Ectodermal cell (in vitro differentiated cells): ENCODE results near the gene MAGI1.

Experiments used
- H3K27ac ChIP-seq: 2 replicates; pipeline ENCODE4 v1.7.0; 2013; ENCODE audit warnings: mild to moderate bottlenecking, low read depth, low read length; ENCODE audit not compliant: insufficient read depth, poor library complexity, severe bottlenecking
- H3K27me3 ChIP-seq: 2 replicates; pipeline ENCODE4 v1.7.0; 2013; ENCODE audit warnings: mild to moderate bottlenecking, low read length; ENCODE audit not compliant: insufficient read depth, control insufficient read depth, poor library complexity, severe bottlenecking
- H3K36me3 ChIP-seq: one replicate; pipeline ENCODE4 v1.7.0; 2013; ENCODE audit warnings: low read length; ENCODE audit not compliant: control insufficient read depth, insufficient read depth
- H3K4me1 ChIP-seq: one replicate; pipeline ENCODE4 v1.7.0; 2013; ENCODE audit warnings: low read length; ENCODE audit not compliant: control insufficient read depth, insufficient read depth
- H3K4me3 ChIP-seq: 2 replicates; pipeline ENCODE4 v1.7.0; 2013; ENCODE audit warnings: low read depth, low read length, control low read depth; ENCODE audit not compliant: insufficient read depth
- H3K9me3 ChIP-seq: 2 replicates; pipeline ENCODE4 v1.7.0; 2013; ENCODE audit warnings: mild to moderate bottlenecking, low read length, moderate library complexity; ENCODE audit not compliant: control insufficient read depth
- WGBS, 2 experiments: methylation state at CpG; one replicate each; pipeline ENCODE4 v1.1.7; 2013; ENCODE audit warnings: missing lambda C conversion rate in 2 of 2; 5-methylcytosine and 5-hydroxymethylcytosine counted together

MAGI1 gene

DNA sequence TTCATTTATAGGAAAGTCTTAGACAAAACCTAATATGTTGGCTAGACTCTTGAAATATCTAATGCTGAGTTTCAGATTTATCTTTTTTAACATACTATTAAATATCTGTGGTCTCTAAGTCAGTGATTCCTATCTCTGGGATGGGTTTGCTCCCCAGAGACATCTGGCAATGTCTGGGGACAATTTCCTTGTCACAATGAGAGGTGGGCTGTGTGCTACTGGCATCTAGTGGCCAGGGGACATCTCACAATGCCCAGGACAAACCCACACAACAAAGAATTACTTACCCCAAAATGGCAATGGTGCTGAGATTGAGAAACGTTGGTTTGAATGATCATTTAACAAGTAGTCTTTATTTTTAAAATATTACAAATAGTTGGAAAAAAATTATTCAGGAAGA is 602.1 kb downstream of the MAGI1 start:
- WGBS, 2 experiments: no CpG with 5 or more reads among the region's 1 CpG
- Histone ChIP-seq H3K27me3 (no peaks in the 10 kb centered on the region), H3K9me3 (no peaks in the 10 kb centered on the region), H3K4me3 (no peak overlapping the region), H3K4me1 (no peaks in the 10 kb centered on the region), H3K36me3 (peaks cover 8% of the 10 kb centered on the region), H3K27ac (no peak overlapping the region)

- no peaks in the 10 kb centered on the region for H3K4me1 ChIP-seq
- H3K27ac ChIP-seq: no peak overlapping the region
- H3K9me3 ChIP-seq: no peaks in the 10 kb centered on the region
- H3K27me3 ChIP-seq: no peaks in the 10 kb centered on the region
- H3K36me3 ChIP-seq: peaks cover 11% of the 10 kb centered on the region
- 96 to 99% methylated on average over 5 of the region's 5 CpGs for WGBS, 2 experiments
- H3K4me3 ChIP-seq: no peak overlapping the region
These were observed 605.2 kb downstream of the MAGI1 start for GRCh38 chr3:65433480-65433879.

GRCh38 chr3:65432388-65433003 is 606.2 kb downstream of the MAGI1 start:
- Histone ChIP-seq H3K27ac (no peak overlapping the region), H3K4me3 (no peak overlapping the region), H3K36me3 (peaks cover 12% of the 10 kb centered on the region), H3K9me3 (no peaks in the 10 kb centered on the region), H3K4me1 (no peaks in the 10 kb centered on the region), H3K27me3 (no peaks in the 10 kb centered on the region)
- 96% methylated on average over 6 of the region's 6 CpGs for WGBS, 2 experiments

DNA sequence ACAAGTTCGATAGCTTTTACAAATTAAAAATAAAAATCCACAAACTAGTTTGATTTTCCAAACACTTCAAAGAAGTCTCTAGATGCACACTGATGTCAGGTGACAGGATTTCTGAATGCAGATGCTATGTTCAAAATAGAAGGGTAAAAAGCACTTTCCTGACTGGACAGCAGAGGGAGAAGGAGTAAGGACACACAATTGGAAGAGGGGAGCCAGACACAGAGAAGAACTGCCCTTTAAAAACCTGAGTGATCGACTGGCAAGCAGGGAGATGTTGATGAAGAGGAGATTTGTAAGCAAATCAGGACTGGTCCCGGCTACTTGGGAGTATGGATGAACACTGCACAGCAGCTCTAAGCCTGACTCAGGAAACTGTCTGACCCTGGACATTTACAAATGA is 612.8 kb downstream of the MAGI1 start:
- no peak overlapping the region for H3K27ac ChIP-seq
- H3K4me1 ChIP-seq: no peaks in the 10 kb centered on the region
- no peaks in the 10 kb centered on the region for H3K9me3 ChIP-seq
- no peak overlapping the region for H3K4me3 ChIP-seq
- H3K36me3 ChIP-seq: peaks cover 14% of the 10 kb centered on the region
- WGBS, 2 experiments: 86 to 92% methylated on average over 2 to 3 of the region's 3 CpGs
- H3K27me3 ChIP-seq: no peaks in the 10 kb centered on the region

DNA sequence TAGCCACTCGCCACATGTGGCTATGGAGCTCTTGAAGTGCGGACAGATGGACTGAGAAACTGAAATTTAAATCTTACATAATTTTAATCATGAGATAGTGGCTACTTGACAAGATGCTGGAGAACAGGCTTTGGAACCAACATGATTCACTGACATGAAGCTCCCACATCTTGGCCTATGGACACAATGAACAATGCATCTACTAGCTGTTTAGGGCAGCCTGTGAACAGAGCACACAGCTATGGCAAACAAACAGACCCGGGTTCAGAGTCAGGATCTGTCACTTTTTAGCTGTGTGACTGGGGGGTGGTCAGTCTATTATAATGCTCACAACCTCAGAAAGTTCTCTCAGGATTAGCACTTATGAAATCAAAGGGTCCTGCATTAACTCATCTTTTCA is 616.6 kb downstream of the MAGI1 start:
- no peak overlapping the region for H3K27ac ChIP-seq
- H3K27me3 ChIP-seq: no peaks in the 10 kb centered on the region
- 80 to 86% methylated on average over 1 to 3 of the region's 3 CpGs for WGBS, 2 experiments
- H3K36me3 ChIP-seq: no peaks in the 10 kb centered on the region
- H3K4me1 ChIP-seq: no peaks in the 10 kb centered on the region
- no peaks in the 10 kb centered on the region for H3K9me3 ChIP-seq
- no peak overlapping the region for H3K4me3 ChIP-seq

DNA sequence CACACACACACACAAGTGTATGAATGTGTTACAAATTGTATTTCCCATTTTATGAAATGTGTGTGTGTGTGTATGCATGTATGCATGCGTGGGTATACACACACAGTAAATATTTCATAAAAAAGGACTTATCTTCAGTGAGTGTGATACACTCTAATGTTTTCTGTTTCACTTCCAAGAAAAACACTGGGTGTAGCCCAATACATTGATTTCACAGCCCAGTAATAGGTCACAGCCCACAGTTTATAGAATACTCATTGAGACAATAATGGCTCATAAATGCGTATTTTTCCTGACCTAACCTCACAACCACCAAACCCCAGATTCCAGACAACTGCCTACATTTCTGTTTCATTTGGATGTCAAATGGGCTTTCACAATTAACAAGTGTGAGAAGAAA is 619.5 kb downstream of the MAGI1 start:
- H3K27me3 ChIP-seq: no peaks in the 10 kb centered on the region
- 84 to 91% methylated on average over 1 to 2 of the region's 2 CpGs for WGBS, 2 experiments
- no peak overlapping the region for H3K4me3 ChIP-seq
- no peak overlapping the region for H3K27ac ChIP-seq
- H3K9me3 ChIP-seq: no peaks in the 10 kb centered on the region
- no peaks in the 10 kb centered on the region for H3K4me1 ChIP-seq
- H3K36me3 ChIP-seq: no peaks in the 10 kb centered on the region

DNA sequence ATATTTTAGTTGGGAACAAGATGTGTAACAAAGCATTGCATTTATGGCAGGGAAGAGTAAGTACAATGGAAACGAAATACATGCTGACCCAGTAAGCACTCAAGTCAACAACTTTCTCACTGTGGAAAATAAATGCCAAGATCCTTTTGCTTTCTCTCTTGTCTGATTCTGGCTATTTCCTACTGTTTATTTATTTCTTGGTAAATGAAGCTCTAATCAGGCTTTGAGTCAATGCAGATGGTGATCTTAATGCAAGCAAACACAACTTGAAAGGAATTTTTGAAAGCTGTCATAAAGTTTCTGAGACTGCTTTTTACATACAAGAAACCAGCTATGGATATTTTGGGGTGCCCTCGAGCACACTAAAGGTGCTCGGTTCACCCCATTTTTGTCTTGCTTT is 624.8 kb downstream of the MAGI1 start:
- WGBS, 2 experiments: 93 to 100% methylated on average over 3 of the region's 3 CpGs
- peaks cover 4% of the 10 kb centered on the region for H3K4me1 ChIP-seq
- H3K9me3 ChIP-seq: no peaks in the 10 kb centered on the region
- H3K27ac ChIP-seq: no peak overlapping the region
- H3K36me3 ChIP-seq: no peaks in the 10 kb centered on the region
- H3K27me3 ChIP-seq: no peaks in the 10 kb centered on the region
- no peak overlapping the region for H3K4me3 ChIP-seq

- Histone ChIP-seq H3K27ac (no peak overlapping the region), H3K4me1 (peaks cover 4% of the 10 kb centered on the region), H3K4me3 (no peak overlapping the region), H3K36me3 (no peaks in the 10 kb centered on the region), H3K27me3 (no peaks in the 10 kb centered on the region), H3K9me3 (no peaks in the 10 kb centered on the region)
- 79 to 96% methylated on average over 2 of the region's 2 CpGs for WGBS, 2 experiments
These were observed 626.1 kb downstream of the MAGI1 start for GRCh38 chr3:65412588-65412987.

- 50 to 65% methylated on average over 2 to 3 of the region's 3 CpGs for WGBS, 2 experiments
- Histone ChIP-seq H3K27ac (no peak overlapping the region), H3K27me3 (no peaks in the 10 kb centered on the region), H3K4me3 (no peak overlapping the region), H3K4me1 (peaks cover 4% of the 10 kb centered on the region), H3K36me3 (no peaks in the 10 kb centered on the region), H3K9me3 (no peaks in the 10 kb centered on the region)
These were observed 627.4 kb downstream of the MAGI1 start for GRCh38 chr3:65411367-65411766.

GRCh38 chr3:65409176-65409569 is 629.5 kb downstream of the MAGI1 start:
- 81 to 83% methylated on average over 3 of the region's 3 CpGs for WGBS, 2 experiments
- no peaks in the 10 kb centered on the region for H3K9me3 ChIP-seq
- no peak overlapping the region for H3K27ac ChIP-seq
- H3K4me1 ChIP-seq: peaks cover 4% of the 10 kb centered on the region
- no peak overlapping the region for H3K4me3 ChIP-seq
- H3K27me3 ChIP-seq: no peaks in the 10 kb centered on the region
- H3K36me3 ChIP-seq: no peaks in the 10 kb centered on the region
